SK-N-SH (cell line): ENCODE data around the gene EML1. TPM values are rescaled to one million over a fixed set of nuclear protein-coding genes. Genes with fewer than 3 reads are reported as not detected.

Experiments
- CTCF ChIA-PET: fragments of 300-600, 350-600 bp; formaldehyde crosslinking; extraction: SDS; loops from one replicate; lab custom pipeline; 2021; lab: Yijun Ruan, JAX
- POLR2A ChIA-PET: fragments of 350-600 bp; sonication (Branson Sonifier 250); formaldehyde crosslinking; extraction: SDS; loops from one replicate; lab custom pipeline; 2020; ENCODE audit warnings: antibody characterized with exemption, inconsistent platforms; lab: Yijun Ruan, JAX
- DNase-seq: peaks from one replicate; pipeline ENCODE4 v3.0.0; 2012
- H2AFZ ChIP-seq: fragments of 200-600 bp; sonication (generic); 2 replicates; pipeline ENCODE4 v1.8.1; 2016; ENCODE audit warnings: antibody characterized with exemption, mild to moderate bottlenecking, low read depth
- H3F3A ChIP-seq: fragments of 200-600 bp; sonication (generic); replicated peaks from 2 replicates; pipeline ENCODE3; 2016; ENCODE audit warnings: antibody characterized with exemption, mild to moderate bottlenecking; ENCODE audit not compliant: insufficient read depth
- H3K27ac ChIP-seq, 2 experiments: fragments of 200-500 bp in 1 of 2; fragments of 200-600 bp in 1 of 2; sonication (Bioruptor generic) in 1 of 2; sonication (generic), shearing (Covaris generic) in 1 of 2; 2 replicates each; pipeline versions ENCODE4 v1.5.1 to v1.6.1; 2014 to 2016; ENCODE audit warnings: low read depth in 2 of 2, inconsistent platforms in 1 of 2, low read length in 1 of 2, mild to moderate bottlenecking in 1 of 2, mixed read lengths in 1 of 2
- H3K27me3 ChIP-seq: fragments of 200-600 bp; sonication (generic), shearing (Covaris generic); 2 replicates; pipeline ENCODE4 v1.6.1; 2016; ENCODE audit warnings: mixed run types; ENCODE audit not compliant: insufficient read depth
- H3K36me3 ChIP-seq, 2 experiments: fragments of 200-500 bp in 1 of 2; fragments of 200-600 bp in 1 of 2; sonication (Bioruptor generic) in 1 of 2; sonication (generic) in 1 of 2; replicated peaks in 1 of 2; 2 replicates each; pipeline versions ENCODE3 to v1.5.1; 2014 to 2016; ENCODE audit warnings: low read length in 1 of 2, mild to moderate bottlenecking in 1 of 2; ENCODE audit not compliant: insufficient read depth in 2 of 2, control insufficient read depth in 1 of 2
- H3K4me1 ChIP-seq, 2 experiments: fragments of 200-500 bp in 1 of 2; fragments of 200-600 bp in 1 of 2; sonication (Bioruptor generic) in 1 of 2; sonication (generic), shearing (Covaris generic) in 1 of 2; 2 replicates each; pipeline versions ENCODE4 v1.5.1 to v1.6.1; 2014 to 2016; ENCODE audit warnings: low read depth in 1 of 2, low read length in 1 of 2, mixed run types in 1 of 2; ENCODE audit not compliant: insufficient read depth in 2 of 2, control insufficient read depth in 1 of 2
- H3K4me2 ChIP-seq: fragments of 200-600 bp; sonication (generic), shearing (Covaris generic); 2 replicates; pipeline ENCODE4 v1.6.1; 2017; ENCODE audit warnings: mixed run types
- H3K4me3 ChIP-seq, 2 experiments: fragments of 200-500 bp in 1 of 2; fragments of 200-600 bp in 1 of 2; sonication (Bioruptor generic) in 1 of 2; sonication (generic), shearing (Covaris generic) in 1 of 2; 2 replicates each; pipeline versions ENCODE4 v1.5.1 to v1.8.1; 2014 to 2016; ENCODE audit warnings: low read depth in 2 of 2, inconsistent platforms in 1 of 2, low read length in 1 of 2, mild to moderate bottlenecking in 1 of 2, mixed read lengths in 1 of 2, moderate library complexity in 1 of 2
- H3K79me2 ChIP-seq: fragments of 200-600 bp; sonication (generic); 2 replicates; pipeline ENCODE4 v1.8.1; 2017; ENCODE audit warnings: mild to moderate bottlenecking; ENCODE audit not compliant: insufficient read depth
- H3K9ac ChIP-seq: fragments of 200-600 bp; sonication (generic); 2 replicates; pipeline ENCODE4 v1.6.1; 2017; ENCODE audit warnings: mixed run types
- H3K9me2 ChIP-seq: fragments of 200-600 bp; sonication (generic); 2 replicates; pipeline ENCODE4 v1.6.1; 2017; ENCODE audit warnings: mixed run types
- H3K9me3 ChIP-seq: fragments of 200-600 bp; sonication (generic); 2 replicates; pipeline ENCODE4 v1.6.1; 2017; ENCODE audit warnings: mixed run types, mild to moderate bottlenecking, moderate library complexity
- H4K20me1 ChIP-seq: fragments of 200-600 bp; sonication (generic); 2 replicates; pipeline ENCODE4 v1.6.1; 2017; ENCODE audit warnings: mild to moderate bottlenecking, mixed run types; ENCODE audit not compliant: insufficient read depth
- EP300 ChIP-seq, 2 experiments: IDR thresholded peaks; 2 replicates each; pipeline versions ENCODE4 v1.4.0 to v1.6.1; 2012; ENCODE audit warnings: borderline replicate concordance in 1 of 2, low read depth in 1 of 2, low read length in 1 of 2
- FOSL2 ChIP-seq: IDR thresholded peaks from 2 replicates; pipeline ENCODE4 v1.4.0; 2012; ENCODE audit warnings: low read depth, mild to moderate bottlenecking, moderate library complexity, borderline replicate concordance
- FOXM1 ChIP-seq: IDR thresholded peaks from 2 replicates; pipeline ENCODE4 v1.4.0; 2012; ENCODE audit warnings: low read depth, mild to moderate bottlenecking
- GABPA ChIP-seq: IDR thresholded peaks from 2 replicates; pipeline ENCODE4 v1.4.0; 2012; ENCODE audit warnings: low read depth, mild to moderate bottlenecking
- IRF3 ChIP-seq: fragments of 150-350 bp; IDR thresholded peaks from 2 replicates; pipeline ENCODE4 v1.6.1; 2016; ENCODE audit warnings: mild to moderate bottlenecking, low read depth, low read length
- MEF2A ChIP-seq: IDR thresholded peaks from 2 replicates; pipeline ENCODE4 v1.4.0; 2012; ENCODE audit warnings: low read depth, borderline replicate concordance
- NFIC ChIP-seq: IDR thresholded peaks from 2 replicates; pipeline ENCODE4 v1.4.0; 2012; ENCODE audit warnings: borderline replicate concordance
- NRF1 ChIP-seq: IDR thresholded peaks from 2 replicates; pipeline ENCODE4 v1.6.1; 2012; ENCODE audit warnings: low read depth, mild to moderate bottlenecking, low read length
- SMC3 ChIP-seq: IDR thresholded peaks from 2 replicates; pipeline ENCODE4 v1.6.1; 2012; ENCODE audit warnings: low read depth, low read length, improper control_type of control experiment
- USF2 ChIP-seq: fragments of 150-350 bp; IDR thresholded peaks from 2 replicates; pipeline ENCODE4 v1.6.1; 2017; ENCODE audit warnings: antibody characterized with exemption, low read length, low read depth, borderline replicate concordance
- ZBTB33 ChIP-seq: IDR thresholded peaks from 2 replicates; pipeline ENCODE4 v1.4.0; 2012; ENCODE audit warnings: low read depth, borderline replicate concordance
- WGBS: methylation state at CpG from one replicate; pipeline ENCODE4 v1.1.6; 2017; ENCODE audit warnings: low lambda C conversion rate; 5-methylcytosine and 5-hydroxymethylcytosine counted together
- polyA plus RNA-seq, 3 experiments: library from polyadenylated mRNA; depleted of rRNA; stranded (reverse); fragments of >200 nt; gene quantifications; 2 replicates each; pipeline ENCODE4 v1.2.3, GENCODE V29; 2012
- TF ChIP-seq, protein P1 (sequence below): fragments of 200-600 bp; sonication (generic); IDR thresholded peaks from 2 replicates; pipeline ENCODE4 v1.6.1; 2017; ENCODE audit warnings: antibody characterized with exemption, mild to moderate bottlenecking, moderate library complexity

EML1 gene
- polyA plus RNA-seq, 1 of the 3 experiments (the other 2 are of a cell fraction): 6.3 TPM

GRCh38 chr14:99944241-99944651 is 151.0 kb downstream of the EML1 start:
- CTCF ChIA-PET: no interaction called here
- Histone ChIP-seq H4K20me1 (no peaks in the 10 kb centered on the region), H3K4me3 (no peak overlapping the region), H3K27me3 (no peaks in the 10 kb centered on the region), H3K9me2 (no peaks in the 10 kb centered on the region), H2AFZ (no peak overlapping the region), H3K79me2 (no peaks in the 10 kb centered on the region), H3K9ac (no peak overlapping the region), H3F3A (no peaks in the 10 kb centered on the region), H3K4me2 (no peak overlapping the region), H3K36me3 (peaks cover 3 to 7% of the 10 kb centered on the region in 2 experiments), H3K9me3 (no peaks in the 10 kb centered on the region), H3K4me1 (no peaks in the 10 kb centered on the region), H3K27ac (no peak overlapping the region)
- TF ChIP-seq IRF3 (no peak), MEF2A (no peak), ZBTB33 (no peak), NRF1 (no peak), USF2 (no peak), FOXM1 (no peak), GABPA (no peak), EP300 (IDR thresholded peaks at IDR 0.05; ENCODE audit: borderline replicate concordance in 1 of 2, low read depth in 1 of 2, low read length in 1 of 2) (no peak), NFIC (no peak), SMC3 (no peak), FOSL2 (no peak)
- TF ChIP-seq, protein P1, sequence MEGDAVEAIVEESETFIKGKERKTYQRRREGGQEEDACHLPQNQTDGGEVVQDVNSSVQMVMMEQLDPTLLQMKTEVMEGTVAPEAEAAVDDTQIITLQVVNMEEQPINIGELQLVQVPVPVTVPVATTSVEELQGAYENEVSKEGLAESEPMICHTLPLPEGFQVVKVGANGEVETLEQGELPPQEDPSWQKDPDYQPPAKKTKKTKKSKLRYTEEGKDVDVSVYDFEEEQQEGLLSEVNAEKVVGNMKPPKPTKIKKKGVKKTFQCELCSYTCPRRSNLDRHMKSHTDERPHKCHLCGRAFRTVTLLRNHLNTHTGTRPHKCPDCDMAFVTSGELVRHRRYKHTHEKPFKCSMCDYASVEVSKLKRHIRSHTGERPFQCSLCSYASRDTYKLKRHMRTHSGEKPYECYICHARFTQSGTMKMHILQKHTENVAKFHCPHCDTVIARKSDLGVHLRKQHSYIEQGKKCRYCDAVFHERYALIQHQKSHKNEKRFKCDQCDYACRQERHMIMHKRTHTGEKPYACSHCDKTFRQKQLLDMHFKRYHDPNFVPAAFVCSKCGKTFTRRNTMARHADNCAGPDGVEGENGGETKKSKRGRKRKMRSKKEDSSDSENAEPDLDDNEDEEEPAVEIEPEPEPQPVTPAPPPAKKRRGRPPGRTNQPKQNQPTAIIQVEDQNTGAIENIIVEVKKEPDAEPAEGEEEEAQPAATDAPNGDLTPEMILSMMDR: no peak
- DNase-seq: no peak
- 90% methylated on average over 10 of the region's 13 CpGs for WGBS
- POLR2A ChIA-PET: no interaction called here
